Stomach (tissue), 9 donors: Measurements from ENCODE around the gene SPNS2. TPM values are rescaled to one million over a fixed set of nuclear protein-coding genes. Genes with fewer than 3 reads are reported as not detected.
A peak's percentile ranks its signal among the peaks of the same experiment; 100 is the strongest.

ENCODE experiments used
- DNase-seq, 2 donors: peaks; one replicate each; pipeline versions ENCODE4 v3.0.0 to v3.0.0-alpha.2; 2013 to 2019
- H3K27ac ChIP-seq, 5 donors: fragments of 200-600 bp in 4 of 5; sonication (generic) in 4 of 5; one replicate each; pipeline ENCODE4 v1.5.1; 2013 to 2019; ENCODE audit warnings: mild to moderate bottlenecking in 1 of 5, moderate library complexity in 1 of 5
- H3K27me3 ChIP-seq, 3 donors: fragments of 200-600 bp; sonication (generic); one replicate each; pipeline ENCODE4 v1.5.1; 2017 to 2019; ENCODE audit warnings: mixed run types in 1 of 3
- H3K36me3 ChIP-seq, 4 donors: fragments of 200-600 bp; sonication (generic); 1 replicate in 3 of 4; 2 replicates in 1 of 4; pipeline ENCODE4 v1.5.1; 2016 to 2019
- H3K4me1 ChIP-seq, 4 donors: fragments of 200-600 bp; sonication (generic); one replicate each; pipeline ENCODE4 v1.5.1; 2016 to 2019
- H3K4me3 ChIP-seq, 4 donors: fragments of 200-600 bp; sonication (generic) in 3 of 4; one replicate each; pipeline ENCODE4 v1.5.1; 2016 to 2019; ENCODE audit warnings: mild to moderate bottlenecking in 1 of 4
- H3K9me3 ChIP-seq, 4 donors: fragments of 200-600 bp; sonication (generic); one replicate each; pipeline ENCODE4 v1.5.1; 2016 to 2019
- CTCF ChIP-seq, 7 experiments: fragments of 450-650 bp in 4 of 7; fragments of 200-600 bp in 3 of 7; sonication (generic) in 3 of 7; IDR thresholded peaks; one replicate each; pipeline ENCODE4 v1.5.1; 2016 to 2019; ENCODE audit warnings: antibody characterized with exemption in 7 of 7, control low read depth in 2 of 7, mild to moderate bottlenecking in 1 of 7
- EP300 ChIP-seq: sonication (generic); formaldehyde crosslinking; IDR thresholded peaks from one replicate; pipeline ENCODE4 v1.6.1; 2017; ENCODE audit warnings: antibody characterized with exemption
- POLR2A ChIP-seq, 4 donors: fragments of 450-650 bp; IDR thresholded peaks; one replicate each; pipeline ENCODE4 v1.6.1; 2016; ENCODE audit warnings: antibody characterized with exemption in 4 of 4, control low read depth in 2 of 4, mild to moderate bottlenecking in 1 of 4, moderate library complexity in 1 of 4
- POLR2AphosphoS5 ChIP-seq, 3 donors: sonication (generic); formaldehyde crosslinking; IDR thresholded peaks; one replicate each; pipeline ENCODE4 v1.6.1; 2016; ENCODE audit warnings: antibody characterized with exemption in 3 of 3
- WGBS, 5 donors: extraction: QIAGEN DNeasy Blood & Tissue Kit in 3 of 5; methylation state at CpG; one replicate each; pipeline versions ENCODE4 v1.1.5 to v1.1.7; 2013 to 2018; 5-methylcytosine and 5-hydroxymethylcytosine counted together
- intact Hi-C: fragments of 100-400 bp; cut with DNase I; formaldehyde crosslinking; loops from one replicate; pipeline ENCODE4 v1.15.1; 2023; ENCODE audit warnings: low total_unique reads
- polyA plus RNA-seq, 3 donors: library from polyadenylated mRNA; stranded (reverse); fragments of 200-250 nt; gene quantifications; one replicate each; pipeline ENCODE4 v1.2.3, GENCODE V29; 2013
- total RNA-seq, 5 donors: library from RNA; depleted of rRNA; stranded (reverse); fragments of >200 nt; gene quantifications; one replicate each; pipeline versions ENCODE4 v1.1.0 to v1.2.3, GENCODE V29; 2014 to 2016
- donor health status: healthy with polysubstance abuse.
- donor health status: Bipolar disorder and iron deficiency.
- donor health status: healthy.

The SPNS2 gene
- total and polyA plus RNA-seq, 8 donors: 4.1 to 67.7 (median 24.3) TPM

- Histone ChIP-seq H3K9me3 (no peaks in the 10 kb centered on the region), H3K27ac (peak overlapping the region; percentile 18 to 73 (median 30)), H3K4me3 (no peak overlapping the region), H3K27me3 (peaks cover 0 to 9% (median 0%) of the 10 kb centered on the region in 3 donors), H3K4me1 (peaks cover 33 to 64% (median 52%) of the 10 kb centered on the region in 4 donors), H3K36me3 (peaks cover 47 to 86% (median 78%) of the 10 kb centered on the region in 4 donors)
- TF ChIP-seq CTCF (IDR thresholded peaks at IDR 0.05): peak in 2 of 7 experiments; percentile 18 to 32
- TF ChIP-seq POLR2A (IDR thresholded peaks at IDR 0.05): no peak
- intact Hi-C loops: loop anchor here (10.0 kb wide), 1 partner anchor 115 kb away; no protein-coding TSS in a partner anchor
- peak in 1 of 2 donors; percentile 56 for DNase-seq
- WGBS, 5 donors: 57 to 68% (median 62%) methylated on average over 13 to 14 of the region's 14 CpGs
Observed at GRCh38 chr17:4540224-4540651, 41.6 kb downstream of the SPNS2 start.

- peak overlapping the region; percentile 18 to 73 (median 30) for H3K27ac ChIP-seq
- H3K36me3 ChIP-seq: peaks cover 52 to 92% (median 84%) of the 10 kb centered on the region in 4 donors
- peak overlapping the region in 1 of 4 donors; percentile 0 for H3K4me3 ChIP-seq
- peaks cover 0 to 4% (median 0%) of the 10 kb centered on the region in 3 donors for H3K27me3 ChIP-seq
- peaks cover 33 to 58% (median 47%) of the 10 kb centered on the region in 4 donors for H3K4me1 ChIP-seq
- TF ChIP-seq POLR2AphosphoS5 (IDR thresholded peaks at IDR 0.05): no peak
- TF ChIP-seq CTCF (IDR thresholded peaks at IDR 0.05): no peak
- no peak for TF ChIP-seq EP300
- no peak for TF ChIP-seq POLR2A (IDR thresholded peaks at IDR 0.05)
- no peaks in the 10 kb centered on the region for H3K9me3 ChIP-seq
- WGBS, 5 donors: 35 to 61% (median 49%) methylated on average over 14 to 15 of the region's 15 CpGs
- intact Hi-C loops: loop anchor here (10.0 kb wide), 1 partner anchor 116 kb away; no protein-coding TSS in a partner anchor
- DNase-seq: peak in 1 of 2 donors; percentile 56
Observed at GRCh38 chr17:4540687-4541327, 42.1 kb downstream of the SPNS2 start.

GRCh38 chr17:4541328-4542002, 42.8 kb downstream of the SPNS2 start:
- Histone ChIP-seq H3K4me3 (peak overlapping the region in 1 of 4 donors; percentile 0), H3K27me3 (no peaks in the 10 kb centered on the region), H3K36me3 (peaks cover 52 to 98% (median 91%) of the 10 kb centered on the region in 4 donors), H3K4me1 (peaks cover 28 to 51% (median 41%) of the 10 kb centered on the region in 4 donors), H3K27ac (peak overlapping the region; percentile 9 to 73 (median 30)), H3K9me3 (no peaks in the 10 kb centered on the region)
- 69 to 77% (median 71%) methylated on average over 24 to 29 of the region's 29 CpGs for WGBS, 5 donors
- TF ChIP-seq EP300 (no peak), POLR2A (IDR thresholded peaks at IDR 0.05) (no peak), POLR2AphosphoS5 (IDR thresholded peaks at IDR 0.05) (no peak), CTCF (IDR thresholded peaks at IDR 0.05) (no peak)
- DNase-seq: no peak
- intact Hi-C loops: loop anchor here (10.0 kb wide), 1 partner anchor 117 kb away; no protein-coding TSS in a partner anchor

- TF ChIP-seq POLR2A (IDR thresholded peaks at IDR 0.05) (no peak), CTCF (IDR thresholded peaks at IDR 0.05) (no peak), POLR2AphosphoS5 (IDR thresholded peaks at IDR 0.05) (no peak), EP300 (no peak)
- Histone ChIP-seq H3K36me3 (peaks cover 57 to 100% (median 97%) of the 10 kb centered on the region in 4 donors), H3K4me3 (no peak overlapping the region), H3K9me3 (no peaks in the 10 kb centered on the region), H3K27me3 (no peaks in the 10 kb centered on the region), H3K27ac (peak overlapping the region in 4 of 5 donors; percentile 18 to 73 (median 48)), H3K4me1 (peaks cover 21 to 44% (median 34%) of the 10 kb centered on the region in 4 donors)
- 78 to 92% (median 89%) methylated on average over 7 to 14 of the region's 14 CpGs for WGBS, 5 donors
- intact Hi-C loops: loop anchor here (10.0 kb wide), 1 partner anchor 117 kb away; no protein-coding TSS in a partner anchor
- no peak for DNase-seq
Observed at GRCh38 chr17:4542003-4542725, 43.5 kb downstream of the SPNS2 start.
